HG03565 (cell line): ENCODE data around the gene NUAK2.
A peak's percentile ranks its signal among the peaks of the same experiment; 100 is the strongest.
"Not testable (repeated sequence)": the region's sequence is repeated elsewhere in the genome, so short reads cannot be mapped to it uniquely, and the experiment has no call there.

Experiments
- ATAC-seq: cut with Tn5 transposase; IDR thresholded peaks from one replicate; pipeline ENCODE4 v1.9.1; 2021; ENCODE audit warnings: mild to moderate bottlenecking, moderate library complexity; ENCODE audit not compliant: unreplicated experiment

Gene NUAK2

DNA sequence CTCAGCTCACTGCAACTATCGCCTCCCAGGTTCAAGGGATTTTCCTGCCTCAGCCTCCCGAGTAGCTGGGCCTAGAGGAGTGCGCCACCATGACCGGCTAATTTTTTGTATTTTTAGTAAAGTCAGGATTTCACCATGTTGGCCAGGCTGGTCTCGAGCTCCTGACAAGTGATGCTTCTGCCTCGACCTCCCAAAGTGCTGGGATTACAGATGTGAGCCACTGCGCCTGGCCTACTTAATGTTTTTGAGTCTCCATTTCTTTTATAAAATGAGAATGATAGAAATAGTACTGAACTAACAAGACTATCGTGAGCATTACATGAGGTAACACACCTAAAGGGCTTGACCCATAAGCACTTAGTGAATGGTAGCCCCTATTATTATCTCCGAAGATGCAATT lies 21.4 kb downstream of the NUAK2 start:
- ATAC-seq: no peak

GRCh38 chr1:205298191-205298994 lies 23.2 kb downstream of the NUAK2 start:
- ATAC-seq: no peak

DNA sequence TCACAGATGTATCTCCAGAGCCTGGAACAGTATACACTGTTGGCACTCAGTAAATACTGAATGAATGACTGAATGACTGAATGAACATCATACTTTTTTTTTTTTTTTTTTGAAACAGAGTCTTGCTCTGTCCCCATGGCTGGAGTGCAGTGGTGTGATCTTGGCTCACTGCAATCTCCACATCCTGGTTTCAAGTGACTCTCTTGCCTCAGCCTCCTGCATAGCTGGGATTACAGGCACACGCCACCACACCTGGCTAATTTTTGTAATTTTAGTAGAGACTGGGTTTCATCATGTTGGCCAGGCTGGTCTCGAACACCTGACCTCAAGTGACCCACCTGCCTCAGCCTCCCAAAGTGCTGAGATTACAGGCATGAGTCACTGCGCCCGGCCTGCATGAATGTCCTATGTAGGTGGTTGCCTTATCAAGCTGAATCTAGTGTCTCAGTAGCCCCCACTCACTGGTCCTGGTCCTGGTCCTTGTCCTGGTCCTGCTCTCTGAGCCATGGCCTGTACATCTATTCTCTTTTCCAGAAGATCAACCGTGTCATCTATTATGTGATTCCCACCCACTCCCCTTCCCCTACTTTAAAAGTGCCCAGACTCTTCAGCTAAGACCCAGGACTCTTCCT lies 23.9 kb downstream of the NUAK2 start:
- not testable (repeated sequence) for ATAC-seq

DNA sequence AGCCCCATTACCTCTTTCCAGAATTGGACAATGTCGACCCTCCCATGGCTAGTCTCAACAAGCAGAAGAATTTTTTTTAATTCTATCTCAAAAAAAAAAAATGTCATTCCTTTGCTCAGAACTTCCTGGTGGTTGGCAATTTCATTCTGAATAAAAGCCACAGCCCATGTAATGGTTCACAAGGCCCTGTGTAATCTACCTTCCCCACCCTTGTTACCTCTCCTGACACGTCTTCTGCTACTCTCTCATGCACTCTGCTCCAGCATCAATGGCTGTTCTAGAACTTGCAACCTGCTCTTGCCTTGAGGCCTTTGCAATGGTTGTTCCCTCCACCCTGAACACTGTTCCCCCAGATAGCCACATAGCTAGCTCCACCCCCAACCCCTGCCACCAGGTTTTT lies 25.4 kb downstream of the NUAK2 start:
- ATAC-seq: no peak

DNA sequence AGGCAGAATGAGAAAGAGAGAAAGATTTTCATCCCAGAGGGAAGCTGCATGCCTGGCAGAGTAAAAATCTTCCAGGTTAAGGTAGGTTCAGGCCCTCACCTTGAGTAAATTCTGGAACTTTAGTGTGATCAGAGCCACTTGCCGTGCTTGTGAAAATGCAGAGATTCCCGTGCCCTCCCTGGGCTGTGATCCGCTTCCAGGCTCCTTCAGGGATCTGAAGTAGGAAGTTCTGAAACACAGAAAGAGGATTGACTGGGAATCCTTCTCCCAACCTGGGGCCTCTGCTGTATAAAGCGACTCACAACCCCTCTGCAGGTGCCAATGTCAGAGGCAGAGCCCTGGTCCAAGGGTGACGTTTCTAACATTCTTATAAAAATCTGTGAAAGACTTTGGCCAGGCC lies 26.6 kb downstream of the NUAK2 start:
- ATAC-seq: no peak

GRCh38 chr1:205294175-205294917 lies 27.2 kb downstream of the NUAK2 start:
- no peak for ATAC-seq

DNA sequence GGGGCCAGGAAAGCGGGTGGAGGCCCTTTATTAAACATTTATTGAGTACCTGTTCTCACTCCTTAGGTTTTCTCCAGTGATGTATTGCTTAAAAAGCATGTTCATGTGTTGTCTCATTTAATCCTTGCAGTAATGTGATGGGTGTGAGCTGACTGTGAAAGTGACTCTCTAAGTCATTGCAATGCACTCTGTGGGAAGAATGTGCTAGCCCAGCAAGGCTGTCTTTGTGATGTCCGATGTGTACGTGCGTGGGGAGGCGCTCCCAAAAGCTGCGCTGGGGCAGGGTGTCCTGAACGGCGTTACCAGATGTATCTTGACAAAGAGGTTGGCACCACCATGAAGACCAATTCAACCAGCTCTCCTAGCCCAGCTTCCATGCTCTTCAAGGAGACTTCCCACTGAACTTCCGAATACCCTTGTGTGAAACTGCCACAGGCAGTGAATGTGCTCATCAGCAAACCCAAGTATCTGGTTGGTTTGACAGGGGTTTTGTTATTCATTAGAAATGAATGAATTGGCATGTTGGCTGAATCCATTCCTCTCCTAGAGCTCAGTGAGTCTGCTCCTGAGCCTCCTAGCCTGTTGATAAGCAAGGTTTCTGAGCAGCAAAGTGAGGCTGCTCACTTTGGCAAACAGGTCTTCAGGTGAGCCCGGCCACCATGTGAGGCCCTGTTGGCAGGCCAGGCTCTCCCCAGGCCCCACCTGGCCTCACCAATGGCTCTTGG lies 28.0 kb downstream of the NUAK2 start:
- no peak for ATAC-seq

DNA sequence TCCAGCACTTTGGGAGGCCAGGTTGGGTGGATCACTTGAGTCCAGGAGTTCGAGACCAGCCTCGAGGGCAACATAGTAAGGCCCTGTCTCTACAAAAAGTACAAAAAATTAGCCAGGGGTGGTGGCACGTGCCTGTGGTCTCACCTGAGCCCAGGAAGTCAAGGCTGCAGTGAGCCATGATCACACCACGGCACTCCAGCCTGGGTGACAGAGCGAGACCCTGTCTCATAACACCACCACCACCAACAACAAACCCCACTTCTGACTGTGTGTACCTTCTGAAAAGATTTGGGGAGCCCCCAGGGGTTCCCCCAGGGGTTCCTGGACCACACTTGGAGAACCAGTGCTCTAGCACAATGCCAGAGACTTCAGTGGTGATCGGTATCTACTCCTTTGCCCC lies 29.9 kb downstream of the NUAK2 start:
- ATAC-seq: no peak

GRCh38 chr1:205287767-205288559 lies 33.6 kb downstream of the NUAK2 start:
- ATAC-seq: peak; percentile 55

GRCh38 chr1:205287076-205287475 lies 34.5 kb downstream of the NUAK2 start:
- ATAC-seq: no peak

GRCh38 chr1:205286335-205286950 lies 35.1 kb downstream of the NUAK2 start:
- peak; percentile 22 for ATAC-seq

DNA sequence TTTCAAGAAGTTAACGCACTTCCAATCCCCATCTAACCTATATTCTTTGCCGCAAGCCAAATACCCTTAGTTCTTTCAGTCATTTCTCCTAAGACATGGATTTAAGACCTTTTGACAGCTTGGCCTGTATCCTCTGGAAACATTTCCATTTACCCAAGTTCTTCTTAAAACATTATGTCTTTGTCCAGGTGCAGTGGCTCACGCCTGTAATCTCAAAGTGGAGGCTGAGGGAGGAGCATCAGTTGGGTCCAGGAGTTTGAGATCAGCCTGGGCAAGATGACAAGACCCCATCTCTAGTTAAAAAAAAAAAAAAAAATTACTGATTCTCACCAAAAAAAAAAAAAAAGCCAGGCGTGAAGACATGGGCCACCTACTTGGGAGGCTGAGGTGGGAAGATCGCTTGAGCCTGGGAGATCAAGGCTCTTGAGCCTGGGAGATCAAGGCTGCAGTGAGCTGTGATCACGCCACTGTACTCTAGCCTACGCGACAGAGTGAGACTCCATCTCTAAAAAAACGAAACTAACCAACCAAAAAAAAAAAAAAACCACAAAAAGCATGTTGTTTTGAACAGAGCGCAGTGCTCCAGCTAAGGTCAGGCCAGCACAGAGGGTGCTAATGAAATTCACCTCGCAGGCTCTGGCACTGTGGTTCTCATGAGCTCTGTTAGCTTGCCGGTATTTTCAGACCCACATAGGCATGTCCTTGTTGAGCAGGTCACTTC lies 36.0 kb downstream of the NUAK2 start:
- no peak for ATAC-seq

DNA sequence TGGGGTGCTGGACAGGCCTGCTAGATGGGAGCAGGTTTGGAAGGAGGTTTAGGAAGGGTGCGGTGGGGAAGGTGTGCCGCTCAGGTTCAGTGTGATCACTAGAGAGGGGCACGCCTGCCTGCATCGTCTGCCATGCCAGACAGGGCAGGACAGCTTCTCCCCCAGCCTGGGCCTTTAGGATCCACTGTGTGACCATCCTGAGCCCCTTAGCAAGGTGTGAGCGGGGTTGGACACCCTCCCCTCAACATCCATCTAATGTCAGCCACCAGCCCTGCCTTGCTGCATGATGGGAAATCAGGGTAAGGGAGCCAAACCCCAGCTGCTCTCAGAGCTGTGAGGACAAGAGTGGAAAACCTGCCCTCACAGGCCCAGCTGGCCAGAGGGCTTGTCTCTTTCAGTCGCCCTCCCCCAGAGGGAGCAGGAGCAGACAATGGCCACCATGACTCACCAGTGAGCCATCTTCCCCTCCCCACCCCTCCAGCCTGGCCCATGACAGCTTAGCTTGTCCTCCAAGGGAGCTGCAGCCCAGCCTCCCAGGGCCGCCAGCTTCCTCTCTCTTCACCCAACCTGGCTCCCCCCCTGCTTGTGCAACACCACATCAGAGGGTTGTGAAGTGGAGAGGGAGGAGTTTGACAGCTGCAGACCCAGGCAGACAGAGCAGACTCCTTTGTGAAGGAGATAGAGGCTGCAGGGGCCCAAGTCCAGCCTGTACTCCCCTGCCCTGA lies 37.0 kb downstream of the NUAK2 start:
- ATAC-seq: no peak

GRCh38 chr1:205283270-205284147 lies 38.0 kb downstream of the NUAK2 start:
- no peak for ATAC-seq

- not testable (repeated sequence) for ATAC-seq
These were observed 40.7 kb downstream of the NUAK2 start for GRCh38 chr1:205280666-205281395.

GRCh38 chr1:205279986-205280385 lies 41.6 kb downstream of the NUAK2 start:
- no peak for ATAC-seq

DNA sequence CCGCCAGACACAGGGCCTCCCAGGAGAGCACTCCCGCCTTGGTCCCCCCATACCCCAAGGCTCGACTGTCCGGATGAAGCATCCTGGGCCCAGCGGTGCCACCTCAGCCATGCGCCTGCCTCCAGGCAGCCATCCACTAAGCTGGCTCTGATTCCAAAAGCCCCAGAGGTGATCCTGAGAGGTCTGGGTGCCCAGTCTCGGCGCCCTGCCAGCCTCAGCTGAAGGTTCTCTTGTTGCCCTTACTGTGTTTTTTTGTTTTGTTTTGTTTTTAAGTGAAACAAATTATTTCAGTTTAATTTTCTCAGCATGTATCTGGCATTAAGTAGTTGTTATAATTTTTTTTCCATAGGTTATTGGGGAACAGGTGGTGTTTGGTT lies 44.9 kb downstream of the NUAK2 start:
- no peak for ATAC-seq
